Measurements from ENCODE around the gene CEACAM19.
"Not testable (repeated sequence)": the region's sequence is repeated elsewhere in the genome, so short reads cannot be mapped to it uniquely, and the experiment has no call there.

DNA sequence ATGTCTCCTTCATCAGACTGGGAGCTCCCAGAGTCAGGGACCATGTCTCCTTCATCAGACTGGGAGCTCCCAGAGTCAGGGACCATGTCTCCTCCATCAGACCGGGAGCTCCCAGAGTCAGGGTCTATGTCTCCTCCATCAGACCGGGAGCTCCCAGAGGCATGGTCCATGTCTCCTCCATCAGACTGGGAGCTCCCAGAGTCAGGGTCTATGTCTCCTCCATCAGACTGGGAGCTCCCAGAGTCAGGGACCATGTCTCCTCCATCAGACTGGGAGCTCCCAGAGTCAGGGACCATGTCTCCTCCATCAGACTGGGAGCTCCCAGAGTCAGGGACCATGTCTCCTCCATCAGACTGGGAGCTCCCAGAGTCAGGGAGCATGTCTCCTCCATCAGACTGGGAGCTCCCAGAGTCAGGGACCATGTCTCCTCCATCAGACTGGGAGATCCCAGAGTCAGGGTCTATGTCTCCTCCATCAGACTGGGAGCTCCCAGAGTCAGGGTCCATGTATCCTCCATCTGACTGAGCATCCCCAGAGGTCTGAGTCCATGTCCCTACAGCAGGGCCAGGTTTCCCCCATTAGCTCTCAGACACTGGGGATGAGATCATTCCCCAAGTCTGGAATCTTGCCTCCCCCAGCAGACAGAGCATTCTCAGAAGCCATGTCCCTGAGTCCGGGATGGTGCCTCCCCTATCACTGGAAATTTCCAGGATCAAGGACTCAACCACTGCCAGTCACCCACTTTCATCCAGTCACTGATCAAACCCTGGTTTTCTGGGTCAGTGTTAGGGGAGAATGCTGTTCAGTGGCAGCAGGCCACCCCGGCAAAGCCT, 38.4 kb downstream of the CEACAM19 start:
- TF ChIP-seq, protein P1, sequence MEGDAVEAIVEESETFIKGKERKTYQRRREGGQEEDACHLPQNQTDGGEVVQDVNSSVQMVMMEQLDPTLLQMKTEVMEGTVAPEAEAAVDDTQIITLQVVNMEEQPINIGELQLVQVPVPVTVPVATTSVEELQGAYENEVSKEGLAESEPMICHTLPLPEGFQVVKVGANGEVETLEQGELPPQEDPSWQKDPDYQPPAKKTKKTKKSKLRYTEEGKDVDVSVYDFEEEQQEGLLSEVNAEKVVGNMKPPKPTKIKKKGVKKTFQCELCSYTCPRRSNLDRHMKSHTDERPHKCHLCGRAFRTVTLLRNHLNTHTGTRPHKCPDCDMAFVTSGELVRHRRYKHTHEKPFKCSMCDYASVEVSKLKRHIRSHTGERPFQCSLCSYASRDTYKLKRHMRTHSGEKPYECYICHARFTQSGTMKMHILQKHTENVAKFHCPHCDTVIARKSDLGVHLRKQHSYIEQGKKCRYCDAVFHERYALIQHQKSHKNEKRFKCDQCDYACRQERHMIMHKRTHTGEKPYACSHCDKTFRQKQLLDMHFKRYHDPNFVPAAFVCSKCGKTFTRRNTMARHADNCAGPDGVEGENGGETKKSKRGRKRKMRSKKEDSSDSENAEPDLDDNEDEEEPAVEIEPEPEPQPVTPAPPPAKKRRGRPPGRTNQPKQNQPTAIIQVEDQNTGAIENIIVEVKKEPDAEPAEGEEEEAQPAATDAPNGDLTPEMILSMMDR (IDR thresholded peaks at IDR 0.05; ENCODE audit: insufficient read depth, low read length, poor library complexity, severe bottlenecking): not testable (repeated sequence)
- not testable (repeated sequence) for TF ChIP-seq EZH2phosphoT487 (conservative IDR thresholded peaks at IDR 0.05; ENCODE audit: low read length)
